Measurements from ENCODE around the gene WWOX.

DNA sequence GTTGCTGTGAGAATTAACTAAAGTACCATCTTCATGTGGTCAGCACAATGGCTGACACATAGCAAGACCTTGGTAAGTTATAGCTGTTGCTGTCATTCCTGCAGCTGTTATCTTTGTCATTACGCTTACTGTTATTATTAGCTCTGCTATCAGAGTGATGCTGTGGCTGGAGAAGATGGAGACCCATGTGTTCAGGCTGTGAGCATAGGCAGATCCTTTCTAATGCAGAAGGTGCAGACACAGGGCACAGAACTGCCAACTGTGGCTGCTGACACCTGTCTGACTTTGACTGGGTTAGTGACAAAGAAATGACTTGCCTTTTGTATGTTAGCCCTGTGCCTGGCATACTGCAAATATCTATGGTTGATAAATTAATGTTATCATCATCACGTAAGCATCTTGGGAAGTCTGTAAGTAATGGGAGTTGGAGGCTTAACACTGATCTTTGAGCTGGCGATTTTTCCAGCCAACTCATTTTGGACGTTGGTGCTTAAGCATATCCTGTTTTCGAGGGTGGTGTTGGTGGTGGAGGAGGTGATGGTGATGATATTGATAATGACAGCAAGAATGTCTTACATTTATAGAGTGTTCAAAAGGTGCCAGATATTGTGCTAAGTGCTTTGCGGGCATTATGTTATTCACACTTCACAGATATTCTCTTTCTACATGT, 695.3 kb downstream of the WWOX start:
- TF ChIP-seq, protein P1, sequence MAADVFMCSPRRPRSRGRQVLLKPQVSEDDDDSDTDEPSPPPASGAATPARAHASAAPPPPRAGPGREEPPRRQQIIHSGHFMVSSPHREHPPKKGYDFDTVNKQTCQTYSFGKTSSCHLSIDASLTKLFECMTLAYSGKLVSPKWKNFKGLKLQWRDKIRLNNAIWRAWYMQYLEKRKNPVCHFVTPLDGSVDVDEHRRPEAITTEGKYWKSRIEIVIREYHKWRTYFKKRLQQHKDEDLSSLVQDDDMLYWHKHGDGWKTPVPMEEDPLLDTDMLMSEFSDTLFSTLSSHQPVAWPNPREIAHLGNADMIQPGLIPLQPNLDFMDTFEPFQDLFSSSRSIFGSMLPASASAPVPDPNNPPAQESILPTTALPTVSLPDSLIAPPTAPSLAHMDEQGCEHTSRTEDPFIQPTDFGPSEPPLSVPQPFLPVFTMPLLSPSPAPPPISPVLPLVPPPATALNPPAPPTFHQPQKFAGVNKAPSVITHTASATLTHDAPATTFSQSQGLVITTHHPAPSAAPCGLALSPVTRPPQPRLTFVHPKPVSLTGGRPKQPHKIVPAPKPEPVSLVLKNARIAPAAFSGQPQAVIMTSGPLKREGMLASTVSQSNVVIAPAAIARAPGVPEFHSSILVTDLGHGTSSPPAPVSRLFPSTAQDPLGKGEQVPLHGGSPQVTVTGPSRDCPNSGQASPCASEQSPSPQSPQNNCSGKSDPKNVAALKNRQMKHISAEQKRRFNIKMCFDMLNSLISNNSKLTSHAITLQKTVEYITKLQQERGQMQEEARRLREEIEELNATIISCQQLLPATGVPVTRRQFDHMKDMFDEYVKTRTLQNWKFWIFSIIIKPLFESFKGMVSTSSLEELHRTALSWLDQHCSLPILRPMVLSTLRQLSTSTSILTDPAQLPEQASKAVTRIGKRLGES (CRISPR knock-in tag; IDR thresholded peaks at IDR 0.05; ENCODE audit: borderline replicate concordance): no peak
- no peak for TF ChIP-seq EP300 (IDR thresholded peaks at IDR 0.05; ENCODE audit: low read depth in 2 of 2, low read length in 2 of 2)
- no peak for TF ChIP-seq EP300 (CRISPR knock-in tag; IDR thresholded peaks at IDR 0.05; ENCODE audit: borderline replicate concordance)
- no peak for TF ChIP-seq HNF4A (CRISPR knock-in tag; IDR thresholded peaks at IDR 0.05)
- no peak for TF ChIP-seq NR3C1 (CRISPR knock-in tag; IDR thresholded peaks at IDR 0.05)
- TF ChIP-seq MEIS2 (CRISPR knock-in tag; IDR thresholded peaks at IDR 0.05): no peak
- TF ChIP-seq, protein P2, sequence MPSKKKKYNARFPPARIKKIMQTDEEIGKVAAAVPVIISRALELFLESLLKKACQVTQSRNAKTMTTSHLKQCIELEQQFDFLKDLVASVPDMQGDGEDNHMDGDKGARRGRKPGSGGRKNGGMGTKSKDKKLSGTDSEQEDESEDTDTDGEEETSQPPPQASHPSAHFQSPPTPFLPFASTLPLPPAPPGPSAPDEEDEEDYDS (CRISPR knock-in tag; IDR thresholded peaks at IDR 0.05): no peak
- no peak for TF ChIP-seq NFYB (CRISPR knock-in tag; IDR thresholded peaks at IDR 0.05)
- no peak for TF ChIP-seq KAT7 (CRISPR knock-in tag; IDR thresholded peaks at IDR 0.05; ENCODE audit: borderline replicate concordance)
- no peak for TF ChIP-seq SMARCC2 (IDR thresholded peaks at IDR 0.05)
